A549 (cell line): ENCODE measurements around the gene MLH3. TPM values are rescaled to one million over a fixed set of nuclear protein-coding genes. Genes with fewer than 3 reads are reported as not detected.

Experiments used
- ATAC-seq, 2 experiments: fragments of 200-7000 bp in 1 of 2; fragments of >200 bp in 1 of 2; cut with Nextera tagmentation in 1 of 2; cut with Tn5 transposase in 1 of 2; 3 replicates each; pipeline versions ENCODE4 v1.8.0 to v1.9.1; 2018 to 2020; ENCODE audit warnings: mild to moderate bottlenecking in 1 of 2, moderate library complexity in 1 of 2
- CTCF ChIA-PET: fragments of 300-600 bp; sonication (Branson Sonifier 250); formaldehyde crosslinking; extraction: SDS; loops from one replicate; lab custom pipeline; 2021; ENCODE audit warnings: antibody characterized with exemption, inconsistent platforms; lab: Yijun Ruan, JAX
- POLR2A ChIA-PET: fragments of 350-600 bp; formaldehyde crosslinking; extraction: SDS; loops from one replicate; lab custom pipeline; 2021; ENCODE audit warnings: antibody characterized with exemption, inconsistent platforms; lab: Yijun Ruan, JAX
- DNase-seq, 2 experiments: peaks; one replicate each; pipeline versions ENCODE4 v3.0.0 to v3.0.0-alpha.2; 2011 to 2016; ENCODE audit warnings: low read depth in 1 of 2, low spot score in 1 of 2
- FAIRE-seq: peaks from 2 replicates; lab custom pipeline; 2011; peaks lifted over from hg19 to GRCh38; lab: Jason Lieb, UNC
- H3K27ac ChIP-seq, 2 experiments: fragments of >200 bp; sonication (Bioruptor Twin); formaldehyde crosslinking; 3 replicates each; pipeline ENCODE4 v1.5.1; 2016 to 2017
- H3K4me1 ChIP-seq: fragments of >200 bp; sonication (Bioruptor Twin); formaldehyde crosslinking; 3 replicates; pipeline ENCODE4 v1.6.1; 2016
- H3K4me2 ChIP-seq: fragments of >200 bp; sonication (Bioruptor Twin); formaldehyde crosslinking; 3 replicates; pipeline ENCODE4 v1.6.1; 2016
- H3K4me3 ChIP-seq: fragments of >200 bp; sonication (Bioruptor Twin); formaldehyde crosslinking; 3 replicates; pipeline ENCODE4 v1.5.1; 2016
- H3K9me3 ChIP-seq: fragments of >200 bp; sonication (Bioruptor Twin); formaldehyde crosslinking; 3 replicates; pipeline ENCODE4 v1.6.1; 2016
- CBX8 ChIP-seq: fragments of 200-600 bp; sonication (generic); IDR thresholded peaks from 2 replicates; pipeline ENCODE4 v1.6.1; 2016
- CTCF ChIP-seq: fragments of >200 bp; sonication (Bioruptor Twin); formaldehyde crosslinking; IDR thresholded peaks from 3 replicates; pipeline ENCODE4 v1.5.1; 2016
- FOSB ChIP-seq: fragments of 250-450 bp; sonication (Bioruptor Pico); IDR thresholded peaks from 2 replicates; pipeline ENCODE4 v1.5.0; 2020; ENCODE audit warnings: mild to moderate bottlenecking, moderate library complexity
- GATA3 ChIP-seq: IDR thresholded peaks from 2 replicates; pipeline ENCODE4 v1.6.1; 2012; ENCODE audit warnings: borderline replicate concordance
- HDAC2 ChIP-seq: fragments of 200-600 bp; sonication (generic); IDR thresholded peaks from 2 replicates; pipeline ENCODE4 v1.6.1; 2016
- HES2 ChIP-seq: fragments of >200 bp; sonication (Bioruptor Twin); formaldehyde crosslinking; IDR thresholded peaks from 2 replicates; pipeline ENCODE4 v1.6.1; 2016
- HEYL ChIP-seq: fragments of 250-450 bp; sonication (Bioruptor Pico); IDR thresholded peaks from 2 replicates; pipeline ENCODE4 v1.8.0; 2021; ENCODE audit warnings: mild to moderate bottlenecking, moderate library complexity
- HMGXB4 ChIP-seq: fragments of 250-450 bp; sonication (Bioruptor Pico); IDR thresholded peaks from 2 replicates; pipeline ENCODE4 v1.5.0; 2021; ENCODE audit warnings: mild to moderate bottlenecking, moderate library complexity, borderline replicate concordance
- HOXB5 ChIP-seq: fragments of 250-450 bp; sonication (Bioruptor Pico); IDR thresholded peaks from 2 replicates; pipeline ENCODE4 v1.5.0; 2020; ENCODE audit warnings: mild to moderate bottlenecking, moderate library complexity
- JUN ChIP-seq, 2 experiments: fragments of >200 bp; sonication (Bioruptor Twin); formaldehyde crosslinking; IDR thresholded peaks; 2 replicates in 1 of 2; 3 replicates in 1 of 2; pipeline ENCODE4 v1.6.1; 2016 to 2017
- MAX ChIP-seq: IDR thresholded peaks from 2 replicates; pipeline ENCODE4 v1.6.1; 2012
- NR3C1 ChIP-seq: fragments of >200 bp; sonication (Bioruptor Twin); formaldehyde crosslinking; IDR thresholded peaks from 3 replicates; pipeline ENCODE4 v1.6.1; 2017
- POLR2A ChIP-seq: IDR thresholded peaks from 2 replicates; pipeline ENCODE4 v1.6.1; 2012; ENCODE audit warnings: mild to moderate bottlenecking, low read length
- RAD21 ChIP-seq, 2 experiments: fragments of >200 bp in 1 of 2; sonication (Bioruptor Twin) in 1 of 2; formaldehyde crosslinking in 1 of 2; IDR thresholded peaks in 1 of 2; conservative IDR thresholded peaks in 1 of 2; 2 replicates in 1 of 2; 3 replicates in 1 of 2; pipeline ENCODE4 v1.6.1; 2012 to 2018; ENCODE audit warnings: inconsistent platforms in 1 of 2
- REST ChIP-seq: fragments of 200-600 bp; sonication (generic); IDR thresholded peaks from 2 replicates; pipeline ENCODE4 v1.6.1; 2016; ENCODE audit warnings: antibody characterized with exemption, mild to moderate bottlenecking, moderate library complexity
- RFX5 ChIP-seq: fragments of 450-650 bp; IDR thresholded peaks from 2 replicates; pipeline ENCODE4 v1.7.1; 2014; ENCODE audit warnings: antibody characterized with exemption, mild to moderate bottlenecking, moderate library complexity
- SMC3 ChIP-seq: fragments of >200 bp; sonication (Bioruptor Twin); formaldehyde crosslinking; IDR thresholded peaks from 3 replicates; pipeline ENCODE4 v1.6.1; 2018; ENCODE audit warnings: inconsistent platforms
- USF2 ChIP-seq: fragments of 450-650 bp; IDR thresholded peaks from 2 replicates; pipeline ENCODE4 v1.6.1; 2014; ENCODE audit warnings: antibody characterized with exemption
- ZC3H11A ChIP-seq: fragments of 450-650 bp; IDR thresholded peaks from 2 replicates; pipeline ENCODE4 v1.6.1; 2014; ENCODE audit warnings: antibody characterized with exemption, mild to moderate bottlenecking
- ZNF302 ChIP-seq: fragments of 250-450 bp; sonication (Bioruptor Pico); IDR thresholded peaks from 2 replicates; pipeline ENCODE4 v1.9.0; 2021; ENCODE audit warnings: inconsistent platforms, mild to moderate bottlenecking, moderate library complexity
- ZSCAN20 ChIP-seq: fragments of 250-450 bp; sonication (Bioruptor Pico); IDR thresholded peaks from 2 replicates; pipeline ENCODE4 v1.8.0; 2022; ENCODE audit warnings: mild to moderate bottlenecking, moderate library complexity
- WGBS: methylation state at CpG from one replicate; pipeline ENCODE4 v1.1.6; 2017; ENCODE audit errors: missing lambda C conversion rate; 5-methylcytosine and 5-hydroxymethylcytosine counted together
- polyA plus RNA-seq, 4 experiments: library from polyadenylated mRNA; depleted of rRNA in 3 of 4; stranded (reverse); fragments of >200 nt; fragmentation: RNase III in 1 of 4; extraction: RNeasy Plus Mini Kit Qiagen cat#74134 plus additional on column Dnase treatment in 1 of 4; gene quantifications; 2 replicates in 3 of 4; 3 replicates in 1 of 4; pipeline ENCODE4 v1.2.3, GENCODE V29; 2011 to 2017

MLH3 gene
- polyA plus RNA-seq, 2 of the 4 experiments (the other 2 are of a cell fraction): 15.2 to 32.3 TPM

GRCh38 chr14:75040507-75040906 is 10.8 kb downstream of the MLH3 start:
- Histone ChIP-seq H3K9me3 (no peaks in the 10 kb centered on the region), H3K4me2 (no peak overlapping the region; the same call in 2 of the 3 replicates), H3K4me3 (no peak overlapping the region), H3K27ac (peak overlapping the region; percentile 67 to 85; a peak in 5 of 6 replicates), H3K4me1 (peaks cover 55% of the 10 kb centered on the region)
- ChIA-PET POLR2A (no interaction called here), CTCF (interaction anchor here (1.6 kb wide), 1 partner anchor 9 kb away, joined by 3 read pairs; no protein-coding TSS in a partner anchor)
- no peak for ATAC-seq
- TF ChIP-seq MAX (no peak), HOXB5 (CRISPR knock-in tag) (no peak), SMC3 (no peak)
- no peak for DNase-seq
- 100% methylated on average over 1 of the region's 1 CpG for WGBS
- no peak for FAIRE-seq

- Histone ChIP-seq H3K4me3 (no peak overlapping the region), H3K4me1 (no peaks in the 10 kb centered on the region), H3K27ac (no peak overlapping the region), H3K9me3 (no peaks in the 10 kb centered on the region), H3K4me2 (no peak overlapping the region)
- FAIRE-seq (no peak), DNase-seq (no peak), ATAC-seq (no peak)
- TF ChIP-seq HEYL (no peak), USF2 (no peak), NR3C1 (no peak), GATA3 (no peak), POLR2A (no peak), CBX8 (no peak), REST (no peak), JUN (IDR thresholded peaks at IDR 0.05) (no peak), FOSB (CRISPR knock-in tag) (no peak), RAD21 (conservative IDR thresholded peaks at IDR 0.05 in 1 of 2, IDR thresholded peaks at IDR 0.05 in 1 of 2) (no peak)
- CTCF ChIA-PET: interaction anchor here (0.9 to 1.8 kb wide), 2 partner anchors 56 to 89 kb away, joined by 3 to 5 read pairs; no protein-coding TSS in a partner anchor
- WGBS: 84% methylated on average over 2 of the region's 2 CpGs
- POLR2A ChIA-PET: no interaction called here
Observed at GRCh38 chr14:75032939-75033338, 18.3 kb downstream of the MLH3 start.

- DNase-seq (no peak), FAIRE-seq (no peak), ATAC-seq (no peak)
- Histone ChIP-seq H3K4me3 (no peak overlapping the region), H3K4me1 (no peaks in the 10 kb centered on the region), H3K4me2 (no peak overlapping the region), H3K9me3 (no peaks in the 10 kb centered on the region), H3K27ac (no peak overlapping the region)
- POLR2A ChIA-PET: no interaction called here
- WGBS: 0% methylated on average over 1 of the region's 1 CpG
- TF ChIP-seq ZNF302 (CRISPR knock-in tag) (no peak), HES2 (no peak), ZC3H11A (no peak), ZSCAN20 (no peak), HMGXB4 (CRISPR knock-in tag) (no peak), HDAC2 (no peak), RFX5 (no peak), POLR2A (no peak), CTCF (no peak)
- CTCF ChIA-PET: interaction anchor here (1.0 kb wide), 1 partner anchor 16 kb away, joined by 4 read pairs; no protein-coding TSS in a partner anchor
Observed at GRCh38 chr14:75030147-75030546, 21.1 kb downstream of the MLH3 start.
